Stimulated activated CD4-positive, alpha-beta T cell treated with anti-CD3 and anti-CD28 coated beads, Interleukin-2, amount 100 ng/mL, for 48 hours (primary cell): ENCODE results near the gene PLEKHB2.
"Not testable (repeated sequence)": the region's sequence is repeated elsewhere in the genome, so short reads cannot be mapped to it uniquely, and the experiment has no call there.

Experiments
- DNase-seq, 2 donors: peaks; one replicate each; pipeline ENCODE4 v3.0.0-alpha.2; 2020

PLEKHB2 gene

DNA sequence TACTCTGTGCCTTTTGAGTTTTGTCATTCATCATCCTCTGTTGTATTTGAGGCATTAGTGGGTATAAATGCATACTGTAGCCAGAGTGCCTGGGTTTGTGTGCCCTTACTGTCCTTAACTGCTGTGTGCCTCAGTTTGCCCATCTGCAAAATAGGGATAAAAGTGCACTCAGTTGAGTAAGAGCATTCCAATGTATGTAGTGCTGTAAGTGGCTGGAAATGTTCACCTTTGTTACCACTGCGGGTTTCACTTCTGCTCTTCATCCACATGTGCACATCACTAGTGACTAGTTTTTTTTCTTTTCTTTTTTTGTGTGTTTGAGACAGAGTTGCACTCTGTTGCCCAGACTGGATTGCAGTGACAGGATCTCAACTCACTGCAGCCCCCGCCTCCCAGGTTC lies 39.9 kb downstream of the PLEKHB2 start:
- no peak for DNase-seq

DNA sequence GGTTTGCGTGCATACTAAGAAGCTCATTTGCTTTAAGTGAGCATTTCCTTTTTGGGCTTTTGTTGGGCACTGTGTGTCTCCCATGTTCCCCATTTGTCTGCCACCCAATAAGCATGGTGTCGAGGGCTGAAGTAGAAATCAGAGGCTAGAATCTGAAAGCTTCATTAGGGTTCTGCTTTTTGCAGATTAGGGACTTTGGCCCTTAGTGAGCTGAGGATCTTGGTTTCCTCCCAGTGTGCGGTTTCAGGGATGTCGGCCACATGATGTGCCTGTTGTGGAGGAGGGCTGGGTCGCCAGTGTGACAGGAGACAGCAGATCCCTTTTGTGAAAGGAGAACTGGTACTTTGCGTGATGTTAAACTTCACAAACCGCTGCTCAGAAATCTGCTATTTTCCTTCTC lies 41.1 kb downstream of the PLEKHB2 start:
- no peak for DNase-seq

DNA sequence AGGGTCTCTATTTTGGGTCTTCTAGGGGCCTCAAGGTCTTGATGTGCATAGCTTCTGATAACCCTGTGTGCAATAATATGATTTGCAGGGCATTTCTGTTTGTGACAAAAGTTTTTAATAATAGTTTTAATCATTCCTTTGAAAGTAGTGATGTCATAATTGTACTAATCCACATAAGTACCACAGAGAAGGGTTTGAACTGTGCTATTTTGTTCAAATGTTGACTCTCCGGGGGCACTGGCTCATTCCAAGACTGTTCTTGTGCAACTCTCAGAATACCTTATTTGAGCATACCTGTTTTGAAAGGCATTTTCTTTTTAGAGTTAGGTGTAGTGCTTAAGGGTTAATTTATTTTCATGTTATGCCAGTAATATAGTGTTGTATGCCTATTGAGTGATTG lies 41.6 kb downstream of the PLEKHB2 start:
- no peak for DNase-seq

DNA sequence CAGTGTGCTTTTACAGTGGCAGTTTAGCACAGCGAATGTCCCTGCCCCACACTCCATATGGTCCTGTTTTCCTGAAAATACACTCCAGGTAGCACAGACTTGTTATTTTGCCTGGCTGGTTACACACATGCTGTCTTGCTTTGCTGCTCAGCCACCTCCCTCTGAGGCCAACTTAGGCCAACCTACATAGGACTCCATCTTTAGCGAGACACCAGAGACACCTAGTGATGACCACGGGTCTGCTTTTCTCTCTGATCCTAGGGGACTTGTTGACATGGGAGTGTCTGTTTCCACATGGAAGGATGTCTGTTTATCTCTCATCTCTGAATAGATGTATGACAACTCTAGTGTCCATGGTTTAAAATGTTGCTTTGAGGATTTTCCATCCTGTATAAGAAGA lies 43.3 kb downstream of the PLEKHB2 start:
- DNase-seq = no peak

DNA sequence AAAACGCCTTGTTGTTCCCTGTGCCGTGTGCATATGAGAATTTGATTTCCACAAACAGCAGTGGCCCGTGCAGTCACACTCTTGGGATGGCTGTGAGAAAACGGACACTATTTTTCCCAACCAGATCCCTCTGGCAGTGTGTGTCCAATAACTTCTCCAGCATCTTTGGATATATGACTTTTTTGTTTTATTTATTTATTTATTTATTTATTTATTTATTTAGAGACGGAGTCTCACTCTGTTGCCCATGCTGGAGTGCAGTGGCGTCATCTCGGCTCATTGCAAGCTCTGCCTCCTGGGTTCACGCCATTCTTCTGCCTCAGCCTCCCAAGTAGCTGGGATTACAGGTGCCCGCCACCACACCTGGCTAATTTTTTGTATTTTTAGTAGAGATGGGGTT lies 45.0 kb downstream of the PLEKHB2 start:
- DNase-seq = not testable (repeated sequence)

DNA sequence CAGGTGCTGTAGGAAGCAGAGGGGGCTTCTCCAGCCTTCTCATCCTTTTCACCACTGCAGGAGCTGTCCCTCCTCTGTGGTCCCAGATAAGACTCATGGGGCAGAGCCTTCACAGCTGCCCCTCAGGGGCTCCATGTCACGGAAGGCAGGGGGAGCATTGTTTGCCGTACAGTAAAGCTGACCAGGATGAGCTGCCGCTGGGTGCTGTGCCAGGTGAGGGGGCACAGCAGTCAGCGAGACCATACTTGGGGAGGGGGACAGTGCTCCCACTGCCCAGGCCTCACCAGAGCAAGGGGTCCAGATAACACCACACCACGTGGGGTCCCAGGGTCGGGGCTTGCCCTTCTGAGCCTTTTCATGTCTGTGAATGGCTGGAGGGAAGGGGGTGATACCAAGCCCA lies 46.3 kb downstream of the PLEKHB2 start:
- no peak for DNase-seq

DNA sequence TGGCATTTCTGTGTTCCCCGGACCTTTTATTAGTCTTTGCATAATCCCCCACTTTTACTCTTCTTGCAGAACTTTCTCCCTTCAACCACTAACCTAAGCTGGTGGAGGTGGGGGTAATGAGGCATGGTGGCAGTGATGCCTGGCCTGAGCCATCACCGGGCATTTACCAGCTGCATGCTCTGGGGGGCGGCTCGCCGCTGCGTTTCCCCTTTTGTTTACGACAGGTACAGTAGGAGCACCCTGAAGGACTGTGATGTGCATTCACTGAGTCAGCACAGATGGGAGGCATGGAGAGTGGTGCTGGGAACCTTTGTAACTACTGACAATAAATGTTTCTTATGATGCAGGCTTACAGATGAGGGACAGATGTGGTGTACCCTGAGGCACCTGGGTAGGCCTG lies 46.9 kb downstream of the PLEKHB2 start:
- no peak for DNase-seq

DNA sequence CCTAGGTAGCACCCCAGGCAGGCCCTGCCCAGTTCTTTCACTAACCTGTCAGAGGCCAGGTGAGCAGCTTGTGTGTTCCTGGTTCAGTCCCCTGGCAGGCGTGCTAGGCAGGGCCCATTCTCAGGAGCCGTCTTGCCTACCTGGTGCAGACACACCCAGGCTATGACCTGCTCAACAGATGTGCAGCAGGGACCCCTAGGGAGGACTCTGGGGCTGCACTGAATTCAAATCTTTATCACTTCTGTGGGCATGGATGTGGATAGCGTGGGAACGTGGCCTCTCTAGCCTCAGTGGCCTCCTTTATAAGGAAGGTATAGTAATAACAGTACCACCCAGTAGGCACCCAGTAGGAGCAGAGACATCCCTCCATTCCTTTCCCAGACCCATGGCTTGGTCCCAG lies 48.4 kb downstream of the PLEKHB2 start:
- no peak for DNase-seq

DNA sequence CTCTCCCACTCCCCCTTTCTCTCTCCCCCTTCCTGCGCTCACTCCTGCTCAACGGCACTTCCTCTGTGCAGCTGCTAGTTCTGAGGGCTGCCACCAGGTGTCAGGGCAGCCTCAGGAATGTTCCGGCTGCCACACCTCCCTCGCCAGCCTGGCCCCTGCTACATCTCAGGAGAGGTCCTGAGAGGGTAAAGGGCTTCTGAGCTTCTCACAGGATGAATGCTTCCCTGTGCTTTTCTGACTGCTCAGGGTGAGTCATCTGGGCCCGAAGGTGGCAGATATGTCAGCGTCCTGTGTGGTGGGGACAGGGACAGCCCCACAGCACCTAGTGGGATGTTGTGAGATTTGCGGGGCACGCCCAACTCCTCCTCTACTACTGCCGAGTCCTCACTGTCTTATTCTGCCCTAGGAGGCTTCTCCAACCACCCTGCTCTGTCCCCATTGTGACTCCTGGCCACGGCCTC lies 49.0 kb downstream of the PLEKHB2 start:
- DNase-seq = peak; percentile 71 to 75

DNA sequence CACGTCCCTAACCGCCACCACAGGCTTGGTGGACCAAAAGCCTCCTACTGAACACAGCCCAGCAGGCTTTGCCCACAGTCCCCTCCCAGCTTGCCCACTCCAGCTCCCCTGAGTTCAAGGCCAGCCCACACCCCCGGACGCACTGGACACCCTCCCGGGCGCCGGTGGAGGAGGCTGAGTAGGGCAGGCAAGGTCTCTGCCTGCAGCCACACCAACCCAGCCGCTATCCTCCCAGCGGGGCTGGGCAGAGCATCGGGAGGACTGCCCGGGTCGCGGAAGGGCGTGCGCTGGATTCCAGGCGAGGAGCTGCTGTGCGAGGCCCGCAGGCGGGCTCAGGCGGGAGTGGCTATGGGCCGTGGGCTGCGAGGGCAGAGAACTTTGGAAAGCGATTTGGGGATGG lies 49.5 kb downstream of the PLEKHB2 start:
- no peak for DNase-seq

DNA sequence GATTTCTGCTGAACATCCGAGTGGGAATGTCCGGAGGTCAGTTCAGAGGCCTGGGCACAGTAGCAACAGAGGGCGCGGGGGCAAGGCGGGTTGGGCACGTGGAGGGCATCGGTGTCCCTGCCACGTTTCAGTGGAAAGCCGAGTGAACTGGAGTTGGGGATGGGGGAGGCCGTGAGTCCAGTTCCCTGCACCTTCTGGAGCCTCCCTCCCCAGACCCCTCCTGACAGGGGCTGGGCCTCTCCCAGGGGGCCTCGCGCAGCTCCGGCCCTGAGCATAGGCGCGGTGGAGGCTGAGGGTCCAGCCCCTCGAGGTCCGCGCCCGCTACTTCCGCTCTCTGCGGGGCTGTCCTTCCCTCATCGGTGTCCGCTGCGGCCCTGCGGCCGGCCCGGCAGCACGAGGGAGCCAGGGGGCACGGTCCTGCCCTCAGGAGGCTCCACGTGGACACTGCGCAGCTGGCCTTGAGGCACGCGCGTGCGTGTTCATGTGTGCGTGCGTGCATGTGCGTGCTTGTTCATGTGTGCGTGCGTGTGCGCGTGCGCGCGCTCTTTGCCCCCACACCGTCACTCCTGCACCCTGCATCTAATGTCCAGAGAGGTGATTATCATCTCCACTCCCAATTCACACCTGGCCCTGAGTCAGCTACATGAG lies 50.2 kb downstream of the PLEKHB2 start:
- no peak for DNase-seq

DNA sequence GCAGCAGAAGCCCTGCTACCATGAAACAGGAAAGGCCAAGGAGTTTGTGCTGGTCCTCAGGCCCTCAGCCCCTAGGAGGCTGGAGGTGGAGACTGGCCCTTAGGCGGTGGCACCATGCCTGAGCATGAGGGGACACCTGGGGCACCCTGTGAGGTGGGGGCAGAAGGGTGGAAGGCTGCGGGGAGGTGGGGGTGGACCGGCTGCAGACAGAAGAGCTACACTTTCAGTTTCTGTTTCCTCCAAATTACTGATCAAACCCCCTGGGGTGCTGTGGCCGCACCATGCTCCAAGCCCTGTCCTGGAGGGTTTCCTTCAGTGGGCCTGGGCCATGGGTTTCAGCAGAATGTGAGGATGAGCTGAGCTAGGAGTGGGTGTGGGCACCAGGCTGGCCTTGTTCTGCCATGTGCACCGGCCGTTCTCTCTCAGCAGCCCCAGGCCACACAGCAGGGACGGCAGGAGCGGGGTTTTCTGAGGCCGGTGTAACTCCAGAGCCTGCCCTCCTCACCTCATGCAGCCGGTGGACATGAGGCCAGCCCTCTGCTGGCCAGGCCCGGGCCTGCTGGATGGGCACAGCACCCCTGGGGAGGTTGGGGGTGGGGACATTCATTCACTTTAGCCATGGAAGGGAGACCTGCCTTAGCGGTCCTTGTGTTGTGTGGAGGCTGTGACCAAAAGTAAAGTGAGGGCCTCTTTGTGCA lies 51.5 kb downstream of the PLEKHB2 start:
- no peak for DNase-seq

DNA sequence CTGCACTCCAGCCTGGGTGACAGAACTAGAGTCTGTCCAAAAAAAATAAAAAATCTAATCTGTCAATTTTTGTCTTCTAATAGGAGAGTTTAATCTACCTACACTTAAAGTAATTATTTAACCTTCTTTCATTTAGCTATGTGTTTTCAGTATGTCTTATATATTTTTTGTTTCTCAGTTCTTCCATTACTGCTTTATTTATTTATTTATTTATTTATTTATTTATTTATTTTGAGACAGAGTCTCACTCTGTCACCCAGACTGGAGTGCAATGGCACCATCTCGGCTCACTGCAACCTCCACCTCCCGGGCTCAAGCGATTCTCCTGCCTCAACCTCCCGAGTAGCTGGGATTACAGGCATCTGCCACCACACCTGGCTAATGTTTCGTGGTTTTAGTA lies 60.4 kb downstream of the PLEKHB2 start:
- not testable (repeated sequence) for DNase-seq

DNA sequence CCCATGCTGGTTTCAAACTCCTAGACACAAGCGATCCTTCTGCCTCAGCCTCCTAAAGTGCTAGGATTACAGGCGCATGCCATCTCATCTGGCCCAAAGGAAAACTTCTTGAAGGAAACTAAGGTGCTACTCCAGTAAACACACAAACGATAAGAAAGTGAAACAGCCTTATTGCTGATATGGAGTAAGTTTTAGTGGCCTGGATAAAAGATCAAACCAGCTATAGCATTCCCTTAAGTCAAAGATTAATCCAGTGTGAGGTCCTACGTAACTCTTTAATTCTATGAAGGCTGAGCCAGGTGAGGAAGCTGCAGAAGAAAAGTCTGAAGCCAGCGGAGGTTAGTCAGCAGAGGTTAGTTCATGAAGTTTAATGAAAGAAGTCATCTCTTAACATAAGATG lies 63.4 kb downstream of the PLEKHB2 start:
- DNase-seq = no peak

DNA sequence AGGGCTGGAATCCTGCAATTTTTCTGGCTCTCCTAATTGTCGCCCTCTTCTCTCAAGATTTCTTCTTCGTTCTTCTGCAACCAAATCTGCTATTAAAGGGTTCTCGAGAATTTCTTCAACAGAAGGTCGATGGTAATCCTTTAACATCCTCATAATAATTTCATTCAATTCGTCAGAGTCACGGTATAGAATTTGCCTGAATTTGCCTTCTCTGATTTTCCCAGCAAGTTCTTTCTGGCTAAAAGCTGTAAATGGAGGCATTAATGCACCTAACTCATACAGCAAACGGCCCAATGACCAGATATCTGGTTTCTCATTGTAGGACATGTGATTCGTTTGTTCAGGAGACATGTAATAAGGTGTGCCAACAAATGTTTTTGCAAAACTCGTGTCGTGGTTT lies 72.9 kb downstream of the PLEKHB2 start:
- not testable (repeated sequence) for DNase-seq

DNA sequence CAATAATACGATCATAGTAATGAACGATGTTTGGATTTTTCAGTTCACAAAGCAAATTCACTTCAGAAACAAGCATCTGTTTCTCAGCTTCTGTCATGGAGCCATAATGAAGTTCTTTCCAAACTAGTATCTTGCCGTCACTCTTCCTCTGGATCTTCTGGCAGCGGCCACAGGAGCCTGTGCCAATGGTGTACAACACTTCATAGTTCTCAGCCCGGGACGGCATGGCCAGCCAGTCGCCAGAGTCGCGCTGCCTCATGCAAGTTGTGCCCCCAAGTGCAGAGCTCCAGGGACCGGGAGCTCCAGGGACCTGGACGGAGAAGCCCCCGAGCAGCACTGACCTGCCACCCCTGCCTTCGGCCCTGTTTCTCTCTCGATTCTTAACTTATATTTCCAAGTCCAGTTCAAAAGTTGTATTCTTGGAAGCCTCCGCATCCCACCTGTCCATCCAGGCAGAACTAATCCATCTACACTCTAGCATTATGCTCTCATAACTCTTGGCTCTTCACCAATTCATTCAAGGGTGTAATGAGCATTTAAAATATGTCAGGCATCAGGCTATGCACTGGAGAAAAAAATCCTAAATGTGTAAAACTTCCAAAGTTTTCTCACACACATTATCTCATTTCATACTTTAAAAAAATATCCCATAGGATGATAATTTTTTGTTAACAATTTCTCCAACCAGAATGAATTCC lies 73.7 kb downstream of the PLEKHB2 start:
- not testable (repeated sequence) for DNase-seq

DNA sequence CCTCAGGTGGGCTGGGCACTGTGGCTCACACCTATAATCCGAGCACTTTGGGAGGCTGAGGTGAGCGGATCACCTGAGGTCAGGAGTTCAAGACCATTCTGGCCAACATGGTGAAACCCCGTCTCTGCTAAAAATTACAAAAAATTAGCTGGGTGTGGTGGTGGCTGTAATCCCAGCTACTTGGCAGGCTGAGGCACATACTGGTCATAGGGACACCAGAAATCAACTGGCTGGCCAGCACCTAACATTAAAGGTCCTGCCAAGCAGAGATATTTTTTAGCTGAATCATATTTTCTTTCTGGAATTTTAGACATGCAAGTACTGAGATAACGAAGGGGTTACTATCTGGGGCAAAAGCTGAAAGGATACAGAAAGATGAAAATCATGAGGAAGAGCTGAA lies 76.3 kb downstream of the PLEKHB2 start:
- DNase-seq = not testable (repeated sequence)

DNA sequence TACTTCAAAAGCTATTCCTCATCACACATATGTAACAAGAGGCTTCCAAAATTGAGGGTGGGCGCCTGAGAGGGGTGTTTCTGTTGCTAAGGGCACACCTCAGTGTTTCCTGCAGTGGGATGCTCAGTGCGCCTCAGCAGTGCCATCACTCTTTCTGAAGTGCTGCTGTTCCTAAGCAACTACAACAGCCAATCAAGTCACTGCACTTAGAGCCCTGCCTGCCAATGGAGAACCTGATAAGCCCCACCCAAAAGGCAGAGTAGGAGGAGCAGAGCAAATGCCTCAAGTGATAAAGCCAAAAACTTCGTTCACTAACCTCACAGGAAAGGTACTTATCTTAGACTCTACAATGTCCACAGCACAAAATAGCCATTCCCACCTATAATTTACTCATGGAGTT lies 88.3 kb downstream of the PLEKHB2 start:
- not testable (repeated sequence) for DNase-seq

DNA sequence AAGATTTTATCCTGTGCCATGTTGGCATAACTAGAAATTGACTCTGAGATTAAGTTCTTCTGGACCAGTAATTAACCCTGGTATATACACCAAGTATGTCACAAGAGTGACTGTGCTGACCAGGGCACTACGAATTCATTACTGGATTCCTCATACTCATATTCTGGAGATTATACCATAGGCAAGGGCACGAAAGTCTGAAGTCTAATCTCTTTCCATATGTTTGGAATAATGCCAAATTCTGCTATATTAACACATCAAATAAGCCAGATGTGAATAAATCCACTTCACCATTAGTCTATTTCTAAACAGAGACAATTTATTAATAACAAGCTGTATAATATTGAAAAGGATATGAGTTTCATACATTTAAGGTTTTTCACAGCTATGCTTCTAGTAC lies 91.0 kb downstream of the PLEKHB2 start:
- DNase-seq = not testable (repeated sequence)
